Gastrocnemius medialis (tissue), 4 donors: ENCODE results near the gene LRFN2. TPM values are rescaled to one million over a fixed set of nuclear protein-coding genes. Genes with fewer than 3 reads are reported as not detected.

ENCODE experiments used
- ATAC-seq, 2 donors: fragments of 150-250 bp; one replicate each; pipeline ENCODE4 v1.9.1; 2016
- DNase-seq, 2 donors: peaks; one replicate each; pipeline ENCODE4 v3.0.0-alpha.2; 2019
- H3K27ac ChIP-seq, 4 donors: fragments of 200-600 bp; sonication (generic); 1 replicate in 1 of 4; 2 replicates in 3 of 4; pipeline ENCODE4 v1.5.1; 2016 to 2018; ENCODE audit warnings: mild to moderate bottlenecking in 2 of 4, moderate library complexity in 1 of 4
- H3K27me3 ChIP-seq, 3 donors: fragments of 200-600 bp; sonication (generic) in 2 of 3; 1 replicate in 1 of 3; 2 replicates in 2 of 3; pipeline versions ENCODE4 v1.5.1 to v1.6.0; 2016 to 2019; ENCODE audit warnings: mild to moderate bottlenecking in 1 of 3, moderate library complexity in 1 of 3
- H3K36me3 ChIP-seq, 2 donors: fragments of 200-600 bp; sonication (generic) in 1 of 2; one replicate each; pipeline ENCODE4 v1.5.1; 2017 to 2018
- H3K4me1 ChIP-seq, 2 donors: fragments of 200-600 bp; sonication (generic) in 1 of 2; one replicate each; pipeline ENCODE4 v1.5.1; 2016 to 2017; ENCODE audit warnings: mild to moderate bottlenecking in 2 of 2
- H3K4me3 ChIP-seq, 4 donors: fragments of 200-600 bp; sonication (generic) in 3 of 4; 1 replicate in 1 of 4; 2 replicates in 3 of 4; pipeline ENCODE4 v1.5.1; 2016 to 2019; ENCODE audit warnings: mild to moderate bottlenecking in 2 of 4
- H3K9me3 ChIP-seq, 3 donors: fragments of 200-600 bp; sonication (generic) in 2 of 3; 1 replicate in 1 of 3; 2 replicates in 2 of 3; pipeline ENCODE4 v1.5.1; 2016 to 2019
- CTCF ChIP-seq, 5 experiments: fragments of 450-650 bp in 3 of 5; fragments of 200-600 bp in 2 of 5; sonication (generic) in 2 of 5; IDR thresholded peaks in 4 of 5; conservative IDR thresholded peaks in 1 of 5; 1 replicate in 4 of 5; 2 replicates in 1 of 5; pipeline ENCODE4 v1.5.1; 2016 to 2019; ENCODE audit warnings: antibody characterized with exemption in 5 of 5, mild to moderate bottlenecking in 3 of 5, moderate library complexity in 3 of 5
- POLR2A ChIP-seq, 2 donors: fragments of 450-650 bp; IDR thresholded peaks; one replicate each; pipeline ENCODE4 v1.6.1; 2017; ENCODE audit warnings: antibody characterized with exemption in 2 of 2, mild to moderate bottlenecking in 2 of 2, moderate library complexity in 2 of 2
- in situ Hi-C, 4 donors: fragments of 200-750 bp; cut with MboI; loops; one replicate each; pipeline versions ENCODE4 v1.15.0 to v1.8.0; 2017; ENCODE audit warnings: low sequenced_read_pairs in 4 of 4
- intact Hi-C: fragments of 100-400 bp; cut with DNase I; formaldehyde crosslinking; loops from one replicate; pipeline ENCODE4 v1.15.1; 2023; ENCODE audit warnings: low total_unique reads
- total RNA-seq, 4 donors: library from RNA; depleted of rRNA; stranded (reverse); fragments of >200 nt; gene quantifications; one replicate each; pipeline versions ENCODE4 v1.1.0 to v1.2.3, GENCODE V29; 2016

LRFN2 gene
- total RNA-seq, 4 donors from 2014 or later: not detected

GRCh38 chr6:40630051-40630450 is 42.9 kb upstream of the LRFN2 start:
- Histone ChIP-seq H3K9me3 (no peaks in the 10 kb centered on the region), H3K36me3 (no peaks in the 10 kb centered on the region), H3K4me3 (no peak overlapping the region), H3K27ac (no peak overlapping the region), H3K27me3 (no peaks in the 10 kb centered on the region), H3K4me1 (no peaks in the 10 kb centered on the region)
- ATAC-seq (no peak), DNase-seq (no peak)
- intact Hi-C loops: no loop called here
- no peak for TF ChIP-seq POLR2A (IDR thresholded peaks at IDR 0.05)
- no peak for TF ChIP-seq CTCF (IDR thresholded peaks at IDR 0.05 in 4 of 5, conservative IDR thresholded peaks at IDR 0.05 in 1 of 5)
- in situ Hi-C loops: no loop called here

GRCh38 chr6:40629463-40629862 is 42.3 kb upstream of the LRFN2 start:
- H3K4me1 ChIP-seq: no peaks in the 10 kb centered on the region

GRCh38 chr6:40627316-40627715 is 40.2 kb upstream of the LRFN2 start:
- ATAC-seq: peak in 1 of 2 donors; percentile 27
- no peak for DNase-seq
- in situ Hi-C loops: no loop called here
- TF ChIP-seq CTCF (IDR thresholded peaks at IDR 0.05 in 4 of 5, conservative IDR thresholded peaks at IDR 0.05 in 1 of 5): no peak
- TF ChIP-seq POLR2A (IDR thresholded peaks at IDR 0.05): no peak
- no peaks in the 10 kb centered on the region for H3K9me3 ChIP-seq
- intact Hi-C loops: no loop called here
- no peaks in the 10 kb centered on the region for H3K27me3 ChIP-seq
- H3K4me3 ChIP-seq: no peak overlapping the region
- H3K27ac ChIP-seq: no peak overlapping the region
- no peaks in the 10 kb centered on the region for H3K4me1 ChIP-seq
- H3K36me3 ChIP-seq: no peaks in the 10 kb centered on the region

More at GRCh38 chr6:40629463-40629862, 42.3 kb upstream of the LRFN2 start:
- in situ Hi-C loops: no loop called here
- DNase-seq: no peak
- Histone ChIP-seq H3K9me3 (no peaks in the 10 kb centered on the region), H3K36me3 (no peaks in the 10 kb centered on the region), H3K27me3 (no peaks in the 10 kb centered on the region), H3K27ac (no peak overlapping the region), H3K4me3 (no peak overlapping the region)
- ATAC-seq: no peak
- intact Hi-C loops: no loop called here
- no peak for TF ChIP-seq CTCF (IDR thresholded peaks at IDR 0.05 in 4 of 5, conservative IDR thresholded peaks at IDR 0.05 in 1 of 5)
- TF ChIP-seq POLR2A (IDR thresholded peaks at IDR 0.05): no peak

- no peaks in the 10 kb centered on the region for H3K27me3 ChIP-seq
- in situ Hi-C loops (no loop called here), intact Hi-C loops (no loop called here)
- ATAC-seq (peak in 1 of 2 donors; percentile 45), DNase-seq (no peak)
- H3K9me3 ChIP-seq: no peaks in the 10 kb centered on the region
- H3K4me3 ChIP-seq: no peak overlapping the region
- H3K36me3 ChIP-seq: no peaks in the 10 kb centered on the region
- no peaks in the 10 kb centered on the region for H3K4me1 ChIP-seq
- no peak overlapping the region for H3K27ac ChIP-seq
- TF ChIP-seq CTCF (IDR thresholded peaks at IDR 0.05 in 4 of 5, conservative IDR thresholded peaks at IDR 0.05 in 1 of 5): no peak
- TF ChIP-seq POLR2A (IDR thresholded peaks at IDR 0.05): no peak
These were observed 39.7 kb upstream of the LRFN2 start for GRCh38 chr6:40626886-40627285.

- Histone ChIP-seq H3K36me3 (no peaks in the 10 kb centered on the region), H3K4me1 (no peaks in the 10 kb centered on the region), H3K27ac (no peak overlapping the region), H3K27me3 (no peaks in the 10 kb centered on the region), H3K4me3 (no peak overlapping the region), H3K9me3 (no peaks in the 10 kb centered on the region)
- no peak for ATAC-seq
- in situ Hi-C loops (no loop called here), intact Hi-C loops (no loop called here)
- TF ChIP-seq POLR2A (IDR thresholded peaks at IDR 0.05) (no peak), CTCF (IDR thresholded peaks at IDR 0.05 in 4 of 5, conservative IDR thresholded peaks at IDR 0.05 in 1 of 5) (no peak)
- no peak for DNase-seq
These were observed 36.8 kb upstream of the LRFN2 start for GRCh38 chr6:40623932-40624331.
